NCI-H2171 (cell line): ENCODE measurements around the gene RCOR1.
"Not testable (repeated sequence)": the region's sequence is repeated elsewhere in the genome, so short reads cannot be mapped to it uniquely, and the experiment has no call there.

Source experiments
- DNase-seq: peaks from one replicate; lab custom pipeline; 2025; lab: John Stamatoyannopoulos, UW

RCOR1 gene

DNA sequence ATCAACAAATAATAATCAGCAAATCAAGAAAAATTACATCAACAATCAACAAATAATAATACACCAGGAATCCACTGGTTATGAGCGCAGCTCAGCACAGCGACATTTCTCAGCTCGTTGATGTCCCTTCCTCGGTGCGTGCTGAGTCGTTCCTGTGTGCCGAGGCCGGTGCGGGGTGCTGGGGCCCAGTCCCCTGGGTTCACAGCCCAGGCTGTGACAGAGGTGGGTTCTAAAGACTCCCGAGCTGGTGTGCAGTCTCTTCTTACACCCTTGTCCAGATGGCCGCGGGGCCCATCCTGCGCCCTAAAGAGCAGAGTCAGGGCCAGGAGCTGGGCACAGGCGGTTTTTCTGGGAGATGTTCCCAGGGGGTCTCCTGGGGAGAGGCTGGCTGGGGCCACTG is 157.9 kb downstream of the RCOR1 start:
- DNase-seq: no peak

DNA sequence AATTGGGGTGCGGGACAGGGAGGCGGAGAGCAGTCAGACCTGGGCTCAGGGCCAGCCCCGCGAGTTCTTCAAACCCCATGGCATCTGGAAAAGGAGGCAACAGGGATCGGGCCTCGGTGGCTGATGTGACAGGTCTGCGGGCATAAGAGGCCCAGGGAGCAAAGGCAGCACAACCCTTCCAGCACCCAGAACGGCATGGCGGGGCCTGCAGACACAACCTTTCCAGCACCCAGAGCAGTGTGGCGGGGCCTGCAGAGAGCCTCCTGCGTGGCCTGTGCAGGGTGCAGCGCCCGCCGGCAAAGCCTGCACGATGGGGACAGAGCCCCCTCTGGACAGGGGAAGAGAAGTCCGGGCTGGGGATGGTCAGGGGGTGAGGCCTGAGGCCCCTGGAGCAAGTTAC is 158.6 kb downstream of the RCOR1 start:
- DNase-seq: peak; percentile 36

DNA sequence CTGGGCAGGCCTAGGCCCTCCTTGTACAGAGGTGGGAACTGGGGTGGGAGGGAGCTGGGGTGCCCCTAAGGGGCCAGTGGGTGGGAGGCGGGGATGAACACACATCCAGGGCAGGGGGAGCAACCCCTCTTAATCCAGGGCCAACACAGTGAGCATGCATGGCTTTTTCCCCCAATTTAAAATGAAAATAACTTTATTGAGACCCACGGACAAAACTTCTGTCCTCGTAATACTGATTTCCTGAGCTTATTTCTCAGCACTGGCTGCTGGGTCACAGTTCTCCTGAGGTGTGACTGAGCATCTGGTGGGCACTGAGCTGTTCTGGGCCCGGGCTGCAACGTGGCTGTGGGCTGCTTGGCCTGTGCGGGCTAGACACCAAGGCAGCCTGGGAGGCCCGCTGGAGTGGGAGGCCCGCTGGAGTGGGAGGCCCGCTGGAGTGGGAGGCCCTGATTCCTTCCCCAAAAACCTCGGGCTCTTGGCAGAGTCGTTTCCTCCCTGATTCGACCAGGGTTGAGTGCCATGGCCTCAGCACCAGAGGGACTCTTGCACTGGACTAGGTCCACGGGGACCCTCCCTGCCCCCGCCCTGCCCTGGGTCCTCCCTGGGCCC is 159.9 kb downstream of the RCOR1 start:
- DNase-seq: no peak

DNA sequence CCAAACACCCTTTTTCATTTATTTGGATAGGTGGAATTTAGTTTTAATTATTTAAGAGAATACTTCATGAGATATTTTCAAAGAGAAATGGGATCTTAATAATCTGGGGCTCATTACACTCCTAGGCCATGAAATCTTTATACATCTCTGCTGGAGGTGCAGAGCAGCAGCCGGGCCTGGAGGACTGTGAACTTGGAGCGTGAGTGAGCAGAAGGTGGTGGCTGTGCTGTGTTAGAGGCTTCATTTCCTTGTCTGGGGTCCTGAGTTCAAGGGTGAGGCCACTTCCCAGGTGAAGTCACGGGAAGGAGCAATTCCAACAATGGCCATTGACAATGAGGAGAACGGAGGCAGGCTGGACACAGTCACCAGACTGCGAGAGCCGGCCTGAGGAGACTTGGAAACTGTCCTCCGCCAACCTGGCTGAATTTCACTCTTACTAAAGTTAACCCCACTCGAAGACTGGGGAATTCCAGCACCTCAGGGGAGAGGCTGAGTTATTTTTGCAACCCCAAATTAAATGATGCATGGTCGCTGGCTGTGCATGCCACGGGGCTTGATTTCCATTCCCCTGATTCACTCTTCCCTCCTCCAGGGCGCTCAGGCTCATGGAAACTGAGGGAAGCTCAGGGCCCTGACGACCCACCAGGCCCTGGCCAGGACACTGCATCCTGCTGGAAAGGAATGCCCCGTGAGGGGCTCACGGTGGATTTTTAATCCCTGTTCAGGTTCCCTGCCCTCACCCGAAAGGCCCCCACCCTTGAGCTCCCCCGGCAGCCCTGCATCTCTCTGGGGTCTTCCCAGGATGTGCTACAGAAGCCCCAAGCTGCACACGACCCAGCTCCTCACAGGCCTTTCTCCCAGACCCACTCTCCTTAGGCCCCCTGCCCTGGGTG is 162.2 kb downstream of the RCOR1 start:
- no peak for DNase-seq

DNA sequence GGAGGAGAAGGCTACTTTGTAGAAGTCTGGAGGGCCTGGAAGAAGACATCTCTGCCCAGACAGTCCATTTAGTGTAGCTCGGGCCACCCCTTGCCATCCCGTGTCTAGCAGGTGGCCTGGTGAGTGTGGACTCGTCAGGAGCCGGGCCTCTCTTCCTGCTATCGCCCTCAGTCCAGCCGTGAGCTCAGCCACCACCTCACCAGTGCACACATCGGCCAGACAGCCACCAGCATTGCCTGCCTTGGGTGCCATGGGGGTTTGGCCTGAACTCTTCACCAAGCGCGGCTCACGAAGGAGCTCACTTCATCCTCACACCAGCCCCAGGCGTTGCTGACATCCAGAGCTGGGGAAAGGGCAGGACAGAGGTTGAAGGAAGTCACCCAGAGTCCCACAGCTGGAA is 165.2 kb downstream of the RCOR1 start:
- DNase-seq: no peak

DNA sequence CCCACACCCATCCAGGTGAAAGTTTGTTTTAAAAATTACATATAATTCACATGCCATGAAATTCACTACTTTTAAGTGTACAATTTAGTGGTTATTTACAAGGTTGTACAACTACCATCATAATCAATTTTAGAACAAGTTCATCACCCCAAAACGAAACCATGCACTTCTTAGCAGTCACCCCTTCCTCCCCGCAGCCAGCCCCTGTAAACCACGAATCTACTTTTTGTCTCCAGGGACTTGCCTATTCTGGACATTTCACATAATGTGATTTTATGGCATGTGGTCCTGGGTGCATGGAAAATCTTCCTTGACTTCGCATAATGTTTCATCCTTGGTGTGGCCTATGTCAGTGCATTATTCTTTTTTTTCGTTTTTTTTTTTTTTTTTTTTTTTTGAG is 165.6 kb downstream of the RCOR1 start:
- DNase-seq: no peak

DNA sequence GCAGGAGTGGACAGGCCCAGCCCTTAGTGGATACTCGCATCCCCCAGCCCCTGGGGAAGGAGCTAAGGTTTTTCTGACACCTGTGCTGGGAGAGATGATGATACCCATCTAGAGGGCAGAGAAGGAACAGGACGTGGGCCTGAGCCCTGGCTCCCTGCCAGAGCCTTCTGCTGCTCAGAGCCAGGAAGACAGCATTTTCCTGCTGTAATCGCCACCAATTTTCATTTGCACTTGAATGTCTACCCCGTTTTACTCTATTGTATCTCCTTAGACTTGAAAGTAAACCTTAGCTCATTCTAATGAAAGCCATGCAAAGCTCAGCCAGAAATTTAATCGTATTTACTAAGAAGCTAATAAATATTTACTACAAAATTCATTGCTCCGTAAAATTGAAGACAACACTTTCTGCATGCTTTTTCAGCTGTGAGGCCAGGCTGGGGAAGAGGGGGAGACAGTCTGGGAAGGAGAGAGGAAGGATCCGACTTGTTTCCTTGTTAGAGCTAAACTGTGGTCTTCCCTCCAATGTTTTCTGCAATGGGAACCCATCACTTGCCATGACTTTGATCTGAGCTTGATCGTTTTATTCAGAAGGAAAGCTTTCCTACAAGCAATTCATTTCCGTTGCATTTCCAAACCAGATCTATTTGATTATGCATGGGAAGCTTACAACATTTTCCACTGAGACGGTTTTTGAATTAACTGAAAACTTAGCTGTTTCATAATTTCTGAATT is 167.2 kb downstream of the RCOR1 start:
- no peak for DNase-seq

DNA sequence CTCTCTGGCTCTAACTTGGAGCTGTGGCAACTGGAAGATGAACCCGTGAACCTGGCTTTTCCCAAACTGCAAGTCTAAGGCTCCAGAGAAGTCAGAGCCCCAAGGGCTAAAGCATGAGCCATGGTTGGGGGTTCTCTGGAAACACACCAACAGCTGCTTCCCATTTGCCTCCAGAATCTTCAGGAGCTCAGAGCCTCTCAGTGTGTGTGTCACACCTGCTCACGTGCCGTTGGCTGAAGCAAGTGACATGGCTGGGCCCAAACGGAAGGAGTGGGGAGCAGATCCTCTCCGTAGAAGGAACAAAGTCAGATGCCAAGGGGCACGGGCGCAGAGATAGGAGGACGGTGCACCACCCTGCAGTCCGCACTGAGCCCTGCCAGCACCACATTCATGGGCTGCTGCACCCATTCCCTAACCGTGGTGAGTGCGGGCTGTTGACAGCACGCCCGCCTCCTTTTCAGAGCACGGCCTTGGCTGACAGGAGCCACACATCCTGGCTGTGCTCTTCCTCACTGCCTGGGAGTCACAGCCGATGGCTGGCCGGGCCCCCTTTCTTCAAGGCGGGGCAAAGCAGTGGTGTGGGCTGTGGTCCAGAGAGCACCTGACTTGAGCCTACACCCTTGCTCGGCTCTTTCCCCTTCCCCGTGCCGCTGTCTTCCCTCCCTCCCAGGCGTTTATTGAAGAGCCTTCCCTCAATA is 168.2 kb downstream of the RCOR1 start:
- DNase-seq: no peak

DNA sequence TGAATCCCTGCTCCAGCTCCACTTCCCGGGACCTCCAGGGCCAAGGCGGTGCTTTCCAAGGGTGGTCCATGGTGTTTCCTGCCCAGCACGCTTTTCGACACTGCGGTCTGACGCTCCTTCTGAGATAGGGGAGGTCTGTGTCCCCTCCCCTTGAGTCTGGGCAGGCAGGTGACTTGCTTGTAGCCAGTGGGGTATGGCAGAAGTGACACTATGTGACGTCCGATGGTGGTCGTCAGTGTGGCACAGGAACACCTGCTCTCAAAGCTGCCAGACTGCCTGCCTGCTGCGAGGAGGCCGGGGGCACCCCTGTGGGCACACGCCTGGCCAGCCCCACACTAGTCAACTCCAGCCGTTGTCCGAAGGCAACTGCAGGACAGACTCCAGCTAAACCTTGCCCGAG is 168.8 kb downstream of the RCOR1 start:
- no peak for DNase-seq

DNA sequence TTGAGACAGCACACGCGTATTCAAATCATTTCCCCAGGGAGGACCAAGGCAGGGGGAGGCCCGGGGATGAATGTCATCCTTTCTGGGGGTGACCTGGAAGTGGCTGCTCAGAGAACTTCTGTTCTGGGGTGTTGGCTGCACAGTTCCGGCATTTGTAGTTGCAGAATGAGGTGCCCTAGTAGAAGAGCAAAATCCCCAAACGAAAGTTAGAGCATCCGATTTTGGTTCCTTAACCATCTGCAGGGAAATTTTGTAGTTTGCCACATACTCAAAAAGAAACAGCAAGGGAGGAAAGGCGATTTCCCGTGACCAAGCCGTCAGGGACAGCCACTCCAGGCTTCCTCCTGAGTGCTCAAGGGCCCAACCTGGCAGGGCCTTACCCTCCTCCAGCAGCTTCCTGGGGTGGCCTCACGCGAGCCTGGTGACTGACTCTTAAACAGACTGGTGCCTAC is 171.8 kb downstream of the RCOR1 start:
- no peak for DNase-seq

DNA sequence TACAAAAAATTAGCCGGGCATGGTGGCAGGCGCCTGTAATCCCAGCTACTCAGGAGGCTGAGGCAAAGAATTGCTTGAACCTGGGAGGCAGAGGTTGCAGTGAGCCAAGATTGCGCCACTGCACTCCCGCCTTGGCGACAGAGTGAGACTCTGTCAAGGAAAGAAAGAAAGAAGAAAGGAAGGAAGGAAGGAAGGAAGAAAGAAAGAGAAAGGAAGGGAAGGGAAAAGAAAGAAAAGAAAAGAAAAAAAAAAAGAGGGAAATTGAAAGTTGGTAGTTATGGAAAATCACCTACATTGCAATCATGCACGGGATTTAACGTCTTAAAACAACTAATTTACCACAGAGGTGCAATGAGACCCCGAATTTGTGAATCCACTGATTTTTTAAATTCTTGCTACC is 173.3 kb downstream of the RCOR1 start:
- DNase-seq: not testable (repeated sequence)

DNA sequence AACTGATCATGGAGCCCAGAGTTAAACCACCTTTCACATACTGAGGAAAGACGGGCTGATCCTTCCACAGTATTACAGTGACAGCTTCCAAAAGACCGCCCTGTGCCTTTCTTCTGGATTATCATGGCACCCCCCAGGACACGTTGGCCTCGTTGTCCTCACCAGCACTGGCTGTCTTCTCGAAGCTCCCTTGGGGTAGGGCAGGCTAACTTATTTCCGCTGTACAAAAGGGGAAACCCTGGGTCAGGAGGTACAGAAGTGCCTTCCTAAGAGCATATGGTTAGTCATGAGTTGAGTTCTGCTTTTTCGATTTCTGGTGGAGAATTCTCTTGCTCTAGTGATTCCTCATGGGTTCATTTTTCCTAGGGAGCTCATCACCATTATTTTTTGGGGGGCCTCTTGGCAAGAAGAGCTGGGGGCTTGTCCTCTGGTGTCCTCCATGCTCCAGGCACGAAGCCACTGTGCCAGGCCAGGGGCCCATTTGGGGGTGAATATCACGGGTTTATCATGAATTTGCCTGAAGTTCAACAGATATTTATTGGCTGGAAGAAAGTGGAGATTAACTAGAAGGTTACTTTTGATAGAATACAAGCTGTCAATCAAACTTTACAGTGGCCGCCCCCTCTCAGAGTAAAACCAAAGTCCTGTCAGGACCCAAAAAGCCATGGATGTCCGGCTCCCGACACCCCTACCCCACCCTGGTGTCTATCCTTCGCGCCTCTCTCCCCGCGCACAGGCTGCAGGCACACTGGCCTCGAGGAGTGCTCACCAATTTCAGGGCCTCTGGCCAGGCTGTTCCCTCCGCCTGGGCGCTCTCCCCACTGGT is 176.0 kb downstream of the RCOR1 start:
- DNase-seq: no peak

DNA sequence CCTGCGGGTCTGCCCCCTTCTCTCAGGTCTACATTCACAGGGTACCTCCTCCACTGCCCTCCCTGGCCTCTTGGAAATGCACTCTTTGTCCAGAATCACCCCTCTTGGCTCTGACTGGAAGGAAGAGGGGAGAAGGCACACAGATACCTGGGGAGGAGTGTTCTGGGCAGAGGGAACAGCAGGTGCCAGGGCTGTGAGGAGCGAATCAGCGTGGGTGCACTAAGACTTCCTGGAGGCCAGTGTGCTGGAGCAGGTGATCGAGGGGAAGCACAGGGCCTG is 176.5 kb downstream of the RCOR1 start:
- no peak for DNase-seq

DNA sequence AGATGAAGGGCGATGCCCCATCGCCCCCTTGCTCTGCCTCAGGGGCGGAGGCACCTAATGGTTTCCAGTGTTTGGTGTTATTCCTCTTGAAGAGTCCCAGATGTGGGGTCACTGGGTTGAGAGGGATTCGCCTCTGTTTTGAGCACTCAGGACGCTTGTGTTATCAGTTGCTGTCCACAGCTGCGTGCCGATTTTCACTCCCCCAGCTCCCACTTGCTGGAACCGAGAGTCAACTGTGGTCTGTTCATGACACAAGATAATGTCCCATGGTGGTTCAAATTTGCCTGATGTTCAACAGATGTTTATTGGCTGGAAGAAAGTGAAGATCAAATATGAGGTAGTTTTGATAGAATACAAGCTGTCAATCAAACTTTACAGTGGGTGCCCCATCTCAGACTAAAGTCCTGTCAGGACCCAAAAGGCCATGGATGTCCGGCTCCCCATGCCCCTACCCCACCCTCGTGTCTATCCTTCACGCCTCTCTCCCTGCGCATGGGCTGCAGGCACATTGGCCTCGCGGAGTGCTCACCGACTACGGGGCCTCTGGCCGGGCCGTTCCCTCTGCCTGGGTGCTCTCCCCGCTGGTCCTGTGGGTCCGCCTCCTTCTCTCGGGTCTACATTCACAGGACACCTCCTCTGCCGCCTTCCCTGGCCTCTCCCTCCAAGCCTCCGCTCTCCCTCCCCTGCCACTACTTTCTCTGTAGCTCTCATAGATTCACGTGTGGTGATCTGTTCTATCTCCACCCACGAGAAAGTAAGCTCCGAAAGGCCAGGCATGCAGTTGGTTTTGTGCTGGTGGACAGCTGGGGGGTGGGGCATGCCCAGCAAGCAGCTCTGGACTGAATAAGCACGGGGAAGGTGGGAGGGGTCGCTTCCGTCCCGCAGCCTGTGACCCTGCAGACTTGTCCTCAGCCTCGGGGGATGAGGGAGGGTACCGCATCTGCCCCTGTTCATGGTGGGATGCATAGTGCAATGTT is 178.0 kb downstream of the RCOR1 start:
- DNase-seq: no peak

DNA sequence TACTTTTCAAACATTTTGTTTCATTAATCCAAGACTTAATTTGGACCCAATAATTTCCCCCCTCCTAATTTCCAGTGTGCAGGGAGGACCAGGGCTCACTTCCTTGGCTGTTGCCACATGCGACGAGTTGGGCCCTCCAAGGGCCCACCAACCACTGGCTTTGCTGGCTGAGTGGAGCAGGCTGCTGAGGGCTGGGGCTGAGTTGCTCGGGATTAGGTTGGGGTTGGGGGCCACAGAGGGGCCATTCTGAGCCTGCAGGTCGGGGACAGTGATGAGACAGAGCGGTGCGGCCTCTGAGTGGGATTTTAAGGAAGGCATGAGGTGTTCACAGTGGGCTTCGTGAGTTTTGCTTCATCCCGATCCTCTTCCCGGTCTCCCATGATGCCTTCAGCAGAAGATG is 178.7 kb downstream of the RCOR1 start:
- DNase-seq: no peak

DNA sequence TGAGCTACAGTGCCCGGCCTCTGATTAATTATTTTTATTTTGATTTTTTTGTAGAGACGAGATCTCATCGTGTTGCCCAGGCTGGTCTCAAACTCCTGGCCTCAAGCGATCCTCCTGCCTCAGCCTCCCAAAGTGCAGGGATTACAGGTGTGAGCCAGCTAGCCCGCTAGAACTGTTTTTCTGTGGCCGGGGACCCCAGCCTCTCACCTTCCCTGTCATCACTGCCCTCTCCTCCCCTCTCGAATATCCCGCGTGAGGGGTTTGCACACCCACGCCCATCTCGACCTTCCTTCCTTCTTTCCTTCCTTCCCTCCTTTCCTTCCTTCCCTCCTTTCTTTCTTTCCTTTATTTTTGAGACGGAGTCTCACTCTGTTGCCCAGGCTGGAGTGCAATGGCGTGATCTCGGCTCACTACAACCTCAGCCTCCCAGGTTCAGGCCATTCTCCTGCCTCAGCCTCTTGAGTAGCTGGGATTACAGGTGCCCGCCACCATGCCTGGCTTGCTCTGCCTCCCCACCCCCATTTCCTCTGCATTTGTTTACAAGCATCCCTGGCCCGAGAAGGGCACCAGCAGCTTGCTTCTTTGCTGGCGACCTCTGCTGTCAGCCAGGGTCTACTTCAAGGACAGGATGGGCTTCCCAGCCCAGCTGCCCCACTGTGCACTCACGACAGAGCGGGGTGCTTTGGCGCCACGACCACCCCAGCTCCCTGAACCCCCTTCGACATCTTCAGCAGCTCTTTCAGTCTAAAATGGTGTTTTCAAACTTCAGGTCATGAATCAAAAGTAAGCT is 180.5 kb downstream of the RCOR1 start:
- no peak for DNase-seq

DNA sequence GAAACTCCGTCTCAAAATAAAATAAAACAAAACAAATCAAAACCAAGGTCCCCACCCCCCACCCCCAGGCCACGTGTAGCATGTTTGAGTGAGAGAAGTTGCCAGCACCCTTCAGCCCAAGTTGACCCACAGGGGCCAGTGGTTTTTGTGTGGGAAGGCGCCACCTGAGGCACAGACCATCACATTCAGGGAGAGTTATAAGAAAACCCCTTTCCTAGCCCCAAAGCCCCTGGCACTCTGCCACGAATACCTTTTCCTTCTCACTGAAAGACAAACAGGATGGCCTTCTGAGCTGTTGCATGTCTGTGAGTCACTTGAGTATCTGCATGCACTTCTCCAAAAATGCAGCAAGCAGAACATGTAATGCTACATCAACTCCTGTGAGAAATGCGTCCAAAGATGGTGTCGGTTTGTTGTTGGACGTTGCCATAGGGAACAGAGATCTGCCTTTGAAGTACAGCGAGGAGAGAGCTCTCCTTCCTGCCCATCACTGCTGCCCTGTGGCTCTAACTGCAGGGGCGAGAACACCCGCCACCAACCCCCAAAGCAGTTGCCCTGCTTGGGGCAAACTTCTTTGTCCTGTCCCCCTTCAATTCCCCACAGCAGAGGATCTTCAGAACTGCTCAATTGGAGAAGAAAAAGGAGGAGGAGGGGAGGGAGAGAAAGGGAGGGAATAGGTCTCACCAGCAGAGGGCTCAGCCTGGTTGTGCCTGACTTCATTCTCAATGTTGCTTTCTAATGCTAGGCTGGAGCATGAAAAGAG is 182.1 kb downstream of the RCOR1 start:
- no peak for DNase-seq

DNA sequence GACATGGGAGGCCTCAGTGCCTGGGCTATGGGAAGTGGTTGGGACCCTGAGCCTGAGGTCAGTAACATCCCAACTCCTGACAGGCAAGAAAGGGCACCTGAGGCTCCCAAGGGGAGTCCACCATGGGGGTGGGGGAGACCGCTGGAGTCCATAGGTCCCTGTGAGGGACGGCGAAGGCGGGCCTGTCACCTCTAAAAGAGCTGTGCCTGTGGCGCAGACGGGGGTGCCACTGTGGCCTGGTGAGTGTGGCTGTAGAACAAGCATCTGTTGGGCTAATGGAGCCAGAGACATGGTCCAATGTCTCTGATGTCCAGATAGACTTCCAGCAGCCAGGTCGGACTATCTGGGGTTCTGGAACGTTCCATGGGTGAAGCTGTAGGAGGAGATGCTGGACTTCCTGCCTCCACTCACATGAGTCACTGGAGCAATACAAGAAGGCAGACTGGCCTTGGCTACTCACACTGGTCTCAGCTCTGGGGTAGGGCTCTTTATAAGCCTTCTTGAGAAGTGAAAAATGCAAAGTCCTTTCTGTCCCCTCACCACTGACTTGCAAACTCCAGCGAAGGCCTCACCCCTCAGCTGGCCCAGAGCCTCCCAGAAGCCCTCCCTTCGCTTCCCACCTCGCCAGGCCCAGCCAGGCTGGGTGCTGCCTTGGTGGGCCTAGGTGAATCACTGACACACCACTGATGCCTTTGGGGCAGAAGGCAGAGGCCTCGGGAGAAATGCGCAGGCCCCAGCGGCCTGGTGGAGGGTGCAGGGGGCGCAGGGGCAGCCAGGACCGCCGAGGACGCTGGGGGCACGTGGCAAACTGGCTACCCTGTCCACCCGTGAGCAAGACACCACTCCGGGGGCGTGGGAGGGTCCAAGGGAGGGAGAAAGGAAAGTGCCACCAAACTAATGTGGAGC is 183.7 kb downstream of the RCOR1 start:
- DNase-seq: no peak
